H9 (cell line): Measurements from ENCODE around the gene H2BK1. TPM values are rescaled to one million over a fixed set of nuclear protein-coding genes. Genes with fewer than 3 reads are reported as not detected.

Experiments
- DNase-seq: peaks from one replicate; pipeline ENCODE4 v3.0.0-alpha.2; 2017
- H2AFZ ChIP-seq: one replicate; pipeline ENCODE4 v1.6.1; 2013; ENCODE audit warnings: mild to moderate bottlenecking, low read length, control low read depth, moderate library complexity
- H2AK5ac ChIP-seq: 2 replicates; pipeline ENCODE4 v1.6.1; 2013; ENCODE audit warnings: low read length, control low read depth, mixed read lengths; ENCODE audit not compliant: insufficient read length
- H2BK120ac ChIP-seq: one replicate; pipeline ENCODE4 v1.6.1; 2013; ENCODE audit warnings: low read depth, mild to moderate bottlenecking, low read length, control low read depth, inconsistent platforms; ENCODE audit not compliant: poor library complexity, severe bottlenecking
- H2BK12ac ChIP-seq: 2 replicates; pipeline ENCODE4 v1.6.1; 2013; ENCODE audit warnings: low read length, control low read depth, mixed read lengths, low read depth; ENCODE audit not compliant: insufficient read length
- H2BK15ac ChIP-seq: 2 replicates; pipeline ENCODE4 v1.6.1; 2013; ENCODE audit warnings: low read depth, low read length, control low read depth
- H2BK20ac ChIP-seq: one replicate; pipeline ENCODE4 v1.6.1; 2013; ENCODE audit warnings: low read depth, mild to moderate bottlenecking, low read length, control low read depth, inconsistent platforms; ENCODE audit not compliant: poor library complexity, severe bottlenecking
- H2BK5ac ChIP-seq: 2 replicates; pipeline ENCODE4 v1.6.1; 2013; ENCODE audit warnings: low read length, control low read depth, mixed read lengths; ENCODE audit not compliant: insufficient read length
- H3K14ac ChIP-seq: 2 replicates; pipeline ENCODE4 v1.6.1; 2013; ENCODE audit warnings: low read length, control low read depth; ENCODE audit not compliant: insufficient read depth
- H3K18ac ChIP-seq: 2 replicates; pipeline ENCODE4 v1.6.1; 2013; ENCODE audit warnings: low read depth, mild to moderate bottlenecking, mixed read lengths, low read length, control low read depth; ENCODE audit not compliant: insufficient read length
- H3K23ac ChIP-seq: 2 replicates; pipeline ENCODE4 v1.6.1; 2013; ENCODE audit warnings: low read length, control low read depth, mixed read lengths, low read depth; ENCODE audit not compliant: insufficient read length
- H3K23me2 ChIP-seq: 2 replicates; pipeline ENCODE4 v1.6.1; 2013; ENCODE audit warnings: low read depth, mild to moderate bottlenecking, mixed read lengths, low read length, control low read depth; ENCODE audit not compliant: insufficient read length, poor library complexity, severe bottlenecking
- H3K27ac ChIP-seq: 2 replicates; pipeline ENCODE4 v1.5.1; 2013; ENCODE audit warnings: low read length, control low read depth, mixed read lengths, low read depth; ENCODE audit not compliant: insufficient read length
- H3K27me3 ChIP-seq: 2 replicates; pipeline ENCODE4 v1.6.1; 2013; ENCODE audit warnings: low read length, control low read depth, inconsistent platforms; ENCODE audit not compliant: insufficient read depth
- H3K4ac ChIP-seq: 2 replicates; pipeline ENCODE4 v1.6.1; 2013; ENCODE audit warnings: low read depth, mild to moderate bottlenecking, control low read depth, inconsistent platforms, low read length, moderate library complexity
- H3K4me1 ChIP-seq: 2 replicates; pipeline ENCODE4 v1.6.1; 2013; ENCODE audit warnings: low read length, control low read depth, inconsistent platforms; ENCODE audit not compliant: insufficient read depth
- H3K4me2 ChIP-seq: 2 replicates; pipeline ENCODE4 v1.6.1; 2013; ENCODE audit warnings: low read length, control low read depth, mixed read lengths; ENCODE audit not compliant: insufficient read length, insufficient read depth
- H3K56ac ChIP-seq: 2 replicates; pipeline ENCODE4 v1.6.1; 2013; ENCODE audit warnings: low read depth, mild to moderate bottlenecking, mixed read lengths, low read length, control low read depth; ENCODE audit not compliant: insufficient read length
- H3K79me1 ChIP-seq: 2 replicates; pipeline ENCODE4 v1.6.1; 2013; ENCODE audit warnings: low read depth, mild to moderate bottlenecking, moderate library complexity, low read length, control low read depth, inconsistent platforms; ENCODE audit not compliant: insufficient read depth, poor library complexity, severe bottlenecking
- H3K79me2 ChIP-seq: 2 replicates; pipeline ENCODE4 v1.6.1; 2013; ENCODE audit warnings: low read length, control low read depth, inconsistent platforms; ENCODE audit not compliant: insufficient read depth
- H3K9ac ChIP-seq: 2 replicates; pipeline ENCODE4 v1.6.1; 2013; ENCODE audit warnings: low read length, control low read depth, mixed read lengths; ENCODE audit not compliant: insufficient read length; ENCODE audit errors: extremely low read depth
- H3K9me3 ChIP-seq: one replicate; pipeline ENCODE4 v1.6.1; 2013; ENCODE audit warnings: low read depth, low read length, inconsistent platforms; ENCODE audit not compliant: control insufficient read depth
- H3T11ph ChIP-seq: one replicate; pipeline ENCODE4 v1.6.1; 2013; ENCODE audit warnings: mild to moderate bottlenecking, low read length, control low read depth, inconsistent platforms
- H4K20me1 ChIP-seq: one replicate; pipeline ENCODE4 v1.6.1; 2013; ENCODE audit not compliant: control insufficient read depth, insufficient read length, insufficient read depth
- H4K5ac ChIP-seq: 2 replicates; pipeline ENCODE4 v1.6.1; 2013; ENCODE audit warnings: low read depth, mild to moderate bottlenecking, mixed read lengths, low read length, control low read depth; ENCODE audit not compliant: insufficient read length
- H4K8ac ChIP-seq: replicated peaks from 2 replicates; pipeline ENCODE4 v1.6.1; 2013; ENCODE audit warnings: low read length, control low read depth, mixed read lengths, low read depth; ENCODE audit not compliant: insufficient read length
- H4K91ac ChIP-seq: 2 replicates; pipeline ENCODE4 v1.6.1; 2013; ENCODE audit warnings: low read depth, mild to moderate bottlenecking, moderate library complexity, mixed read lengths, low read length, control low read depth; ENCODE audit not compliant: insufficient read length
- H3K27ac Mint-ChIP-seq, 3 experiments: 2 replicates in 2 of 3; 3 replicates in 1 of 3; pipeline ENCODE4 v1.8.0; 2020 to 2021; ENCODE audit warnings: mixed read lengths in 3 of 3, mild to moderate bottlenecking in 1 of 3, moderate library complexity in 1 of 3
- H3K27me3 Mint-ChIP-seq: 2 replicates; pipeline ENCODE4 v1.8.0; 2021; ENCODE audit warnings: low read depth, mild to moderate bottlenecking, moderate library complexity, mixed read lengths
- H3K36me3 Mint-ChIP-seq, 3 experiments: 2 replicates in 2 of 3; 3 replicates in 1 of 3; pipeline ENCODE4 v1.8.0; 2020 to 2021; ENCODE audit warnings: low read depth in 3 of 3, mixed read lengths in 3 of 3; ENCODE audit not compliant: insufficient read depth in 1 of 3
- H3K4me1 Mint-ChIP-seq, 2 experiments: 2 replicates each; pipeline ENCODE4 v1.8.0; 2020; ENCODE audit warnings: mixed read lengths in 2 of 2
- H3K4me3 Mint-ChIP-seq, 2 experiments: 2 replicates in 1 of 2; 3 replicates in 1 of 2; pipeline ENCODE4 v1.8.0; 2020 to 2021; ENCODE audit warnings: mild to moderate bottlenecking in 2 of 2, mixed read lengths in 2 of 2, moderate library complexity in 1 of 2
- H3K9me3 Mint-ChIP-seq, 2 experiments: 2 replicates in 1 of 2; 3 replicates in 1 of 2; pipeline ENCODE4 v1.8.0; 2020; ENCODE audit warnings: mild to moderate bottlenecking in 2 of 2, mixed read lengths in 2 of 2, moderate library complexity in 1 of 2
- WGBS: extraction: QIAGEN DNeasy Blood & Tissue Kit; methylation state at CpG from one replicate; pipeline ENCODE4 v1.1.7; 2013; ENCODE audit warnings: missing lambda C conversion rate, low lambda C conversion rate, mixed read lengths; ENCODE audit not compliant: insufficient read length; ENCODE audit errors: extremely low coverage; 5-methylcytosine and 5-hydroxymethylcytosine counted together
- total RNA-seq: library from RNA; stranded (reverse); gene quantifications from 2 replicates; pipeline ENCODE4 v1.2.1, GENCODE V29; 2021
- TF ChIP-seq, protein P1 (sequence below): fragments of 200-600 bp; sonication (generic); conservative IDR thresholded peaks from 3 replicates; pipeline ENCODE4 v1.8.0; 2021; ENCODE audit warnings: antibody characterized with exemption, mild to moderate bottlenecking

H2BK1 gene
- total RNA-seq, 1 experiment from 2014 or later: not detected

DNA sequence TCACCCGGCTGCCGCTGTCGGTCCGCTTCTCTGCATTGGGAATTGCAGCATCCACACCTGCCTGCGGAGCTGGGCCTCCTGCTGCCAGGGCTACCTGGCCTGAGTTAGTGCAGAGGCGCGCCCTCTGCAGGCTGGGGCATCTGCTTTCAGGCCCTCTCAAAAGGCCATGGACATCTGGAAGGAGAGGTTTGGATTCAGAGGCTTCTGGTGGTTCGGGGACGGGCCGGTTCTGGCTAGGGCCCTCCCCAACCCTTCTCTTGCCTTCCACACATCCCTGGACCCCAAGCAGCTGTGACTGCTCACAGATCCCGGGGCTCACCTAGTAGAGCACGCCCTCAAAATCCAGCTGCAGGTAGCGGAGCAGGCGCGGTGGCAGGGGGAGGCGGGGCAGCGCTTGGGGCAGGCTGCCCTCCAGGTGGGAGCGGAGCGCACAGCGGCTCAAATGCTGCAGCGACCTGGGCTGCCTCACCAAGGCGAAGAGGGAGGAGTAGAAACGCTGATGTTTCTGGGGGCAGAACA lies 34.4 kb downstream of the H2BK1 start:
- Histone ChIP-seq H2AFZ (no peak overlapping the region), H3K56ac (no peak overlapping the region), H3K9ac (no peak overlapping the region), H2BK5ac (no peak overlapping the region), H4K5ac (no peak overlapping the region), H3K79me1 (no peaks in the 10 kb centered on the region), H2BK120ac (no peak overlapping the region), H2BK12ac (no peak overlapping the region), H2BK15ac (no peak overlapping the region), H3T11ph (no peak overlapping the region), H3K4me1 (no peaks in the 10 kb centered on the region), H3K14ac (no peak overlapping the region), H3K18ac (no peak overlapping the region), H4K91ac (no peak overlapping the region), H3K23ac (no peak overlapping the region), H3K79me2 (no peaks in the 10 kb centered on the region), H3K9me3 (no peaks in the 10 kb centered on the region), H2AK5ac (no peak overlapping the region), H3K27me3 (peaks cover 4% of the 10 kb centered on the region; the same call in 1 of the 2 replicates), H4K8ac (no peak overlapping the region), H2BK20ac (no peak overlapping the region), H3K4me2 (no peak overlapping the region), H3K23me2 (no peaks in the 10 kb centered on the region), H4K20me1 (no peaks in the 10 kb centered on the region), H3K4ac (no peak overlapping the region), H3K27ac (no peak overlapping the region)
- no peak overlapping the region for H3K4me3 Mint-ChIP-seq
- peaks cover 88% of the 10 kb centered on the region for H3K27me3 Mint-ChIP-seq
- H3K9me3 Mint-ChIP-seq: peaks cover 19 to 28% of the 10 kb centered on the region in 2 experiments
- H3K4me1 Mint-ChIP-seq: peaks cover 3 to 12% of the 10 kb centered on the region in 2 experiments; a peak in 3 of 4 replicates
- peaks cover 0 to 3% (median 0%) of the 10 kb centered on the region in 3 experiments; a peak in 2 of 7 replicates for H3K36me3 Mint-ChIP-seq
- TF ChIP-seq, protein P1, sequence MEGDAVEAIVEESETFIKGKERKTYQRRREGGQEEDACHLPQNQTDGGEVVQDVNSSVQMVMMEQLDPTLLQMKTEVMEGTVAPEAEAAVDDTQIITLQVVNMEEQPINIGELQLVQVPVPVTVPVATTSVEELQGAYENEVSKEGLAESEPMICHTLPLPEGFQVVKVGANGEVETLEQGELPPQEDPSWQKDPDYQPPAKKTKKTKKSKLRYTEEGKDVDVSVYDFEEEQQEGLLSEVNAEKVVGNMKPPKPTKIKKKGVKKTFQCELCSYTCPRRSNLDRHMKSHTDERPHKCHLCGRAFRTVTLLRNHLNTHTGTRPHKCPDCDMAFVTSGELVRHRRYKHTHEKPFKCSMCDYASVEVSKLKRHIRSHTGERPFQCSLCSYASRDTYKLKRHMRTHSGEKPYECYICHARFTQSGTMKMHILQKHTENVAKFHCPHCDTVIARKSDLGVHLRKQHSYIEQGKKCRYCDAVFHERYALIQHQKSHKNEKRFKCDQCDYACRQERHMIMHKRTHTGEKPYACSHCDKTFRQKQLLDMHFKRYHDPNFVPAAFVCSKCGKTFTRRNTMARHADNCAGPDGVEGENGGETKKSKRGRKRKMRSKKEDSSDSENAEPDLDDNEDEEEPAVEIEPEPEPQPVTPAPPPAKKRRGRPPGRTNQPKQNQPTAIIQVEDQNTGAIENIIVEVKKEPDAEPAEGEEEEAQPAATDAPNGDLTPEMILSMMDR: peak; percentile 59
- no peak overlapping the region; a peak in 1 of 7 replicates for H3K27ac Mint-ChIP-seq
- peak; percentile 55 for DNase-seq
- no CpG with 5 or more reads among the region's 23 CpGs for WGBS
